Measurements from ENCODE around the gene CD19. TPM values are rescaled to one million over a fixed set of nuclear protein-coding genes. Genes with fewer than 3 reads are reported as not detected.

The CD19 gene
- total RNA-seq, 4 donors from 2014 or later: 1.5 TPM; not detected in 3

DNA sequence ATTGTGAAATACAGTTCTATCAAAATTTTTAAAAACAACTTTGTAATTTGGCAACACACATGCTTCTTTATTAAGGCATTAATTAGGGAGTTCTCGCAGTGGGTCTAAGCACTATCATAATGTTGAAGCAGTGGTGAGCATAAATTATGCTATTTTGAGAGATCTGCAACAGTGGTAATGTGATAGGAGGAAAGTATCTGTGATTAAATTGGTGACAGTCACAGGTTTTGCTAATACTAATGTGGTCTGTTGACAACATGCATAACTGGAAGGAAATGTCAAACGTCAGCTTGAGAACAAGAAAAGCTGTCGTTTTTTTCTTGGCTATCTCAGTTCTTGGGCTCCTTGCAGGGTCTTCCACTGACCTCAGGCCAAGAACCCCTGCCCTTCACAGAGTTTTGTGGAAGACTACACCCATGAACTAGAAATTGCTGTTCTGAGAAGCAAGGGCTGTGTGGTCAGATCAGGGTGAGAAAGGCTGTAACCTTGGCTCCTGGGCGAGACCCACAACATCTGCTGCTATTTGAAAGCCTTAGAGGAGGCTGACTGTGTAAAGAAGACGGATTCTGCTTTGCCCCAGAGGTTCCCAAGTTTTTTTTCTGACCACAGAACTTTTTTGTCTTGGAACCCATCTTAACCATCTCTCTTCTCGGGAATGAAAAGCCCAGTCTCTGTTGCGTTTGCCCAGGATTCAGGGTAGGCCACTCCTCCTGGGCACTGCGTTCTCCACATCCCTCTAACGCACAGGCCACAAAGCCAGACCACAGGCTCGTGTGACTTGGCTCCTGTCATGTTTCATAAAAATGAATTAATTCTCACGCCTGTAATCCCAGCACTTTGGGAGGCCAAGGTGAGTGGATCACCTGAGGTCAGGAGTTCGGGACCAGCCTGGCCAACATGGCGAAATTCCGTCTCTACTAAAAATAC lies 39.5 kb upstream of the CD19 start:
- no peak for TF ChIP-seq POLR2A (IDR thresholded peaks at IDR 0.05)
- TF ChIP-seq, protein P1, sequence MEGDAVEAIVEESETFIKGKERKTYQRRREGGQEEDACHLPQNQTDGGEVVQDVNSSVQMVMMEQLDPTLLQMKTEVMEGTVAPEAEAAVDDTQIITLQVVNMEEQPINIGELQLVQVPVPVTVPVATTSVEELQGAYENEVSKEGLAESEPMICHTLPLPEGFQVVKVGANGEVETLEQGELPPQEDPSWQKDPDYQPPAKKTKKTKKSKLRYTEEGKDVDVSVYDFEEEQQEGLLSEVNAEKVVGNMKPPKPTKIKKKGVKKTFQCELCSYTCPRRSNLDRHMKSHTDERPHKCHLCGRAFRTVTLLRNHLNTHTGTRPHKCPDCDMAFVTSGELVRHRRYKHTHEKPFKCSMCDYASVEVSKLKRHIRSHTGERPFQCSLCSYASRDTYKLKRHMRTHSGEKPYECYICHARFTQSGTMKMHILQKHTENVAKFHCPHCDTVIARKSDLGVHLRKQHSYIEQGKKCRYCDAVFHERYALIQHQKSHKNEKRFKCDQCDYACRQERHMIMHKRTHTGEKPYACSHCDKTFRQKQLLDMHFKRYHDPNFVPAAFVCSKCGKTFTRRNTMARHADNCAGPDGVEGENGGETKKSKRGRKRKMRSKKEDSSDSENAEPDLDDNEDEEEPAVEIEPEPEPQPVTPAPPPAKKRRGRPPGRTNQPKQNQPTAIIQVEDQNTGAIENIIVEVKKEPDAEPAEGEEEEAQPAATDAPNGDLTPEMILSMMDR (IDR thresholded peaks at IDR 0.05): no peak
- Histone ChIP-seq H3K4me1 (no peaks in the 10 kb centered on the region), H3K9me3 (no peaks in the 10 kb centered on the region), H3K36me3 (no peaks in the 10 kb centered on the region), H3K27me3 (no peaks in the 10 kb centered on the region), H3K4me3 (no peak overlapping the region), H3K27ac (no peak overlapping the region)
- intact Hi-C loops (cut with DNase I; ENCODE audit: low total_unique reads): no loop called here
- no peak for DNase-seq

DNA sequence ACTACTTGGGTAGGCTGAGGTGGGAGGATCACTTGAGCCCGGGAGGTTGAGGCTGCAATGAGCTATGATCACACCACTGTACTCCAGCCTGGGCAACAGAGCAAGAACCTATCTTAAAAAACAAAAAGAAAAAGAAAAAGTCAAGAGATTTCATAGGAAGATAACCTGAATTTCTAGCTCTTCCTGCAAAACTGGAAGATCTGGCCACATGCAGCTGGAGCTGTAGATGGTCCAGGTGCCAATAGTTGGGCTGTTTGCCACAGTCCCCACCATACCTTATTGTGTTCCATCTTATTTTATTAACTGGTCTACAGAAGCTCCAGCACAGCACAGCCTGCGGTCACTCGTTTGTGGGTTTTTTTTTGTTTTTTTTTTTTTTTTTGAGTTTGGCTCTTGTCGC lies 38.5 kb upstream of the CD19 start:
- Histone ChIP-seq H3K36me3 (no peaks in the 10 kb centered on the region), H3K4me3 (no peak overlapping the region), H3K27ac (no peak overlapping the region), H3K9me3 (no peaks in the 10 kb centered on the region), H3K4me1 (no peaks in the 10 kb centered on the region), H3K27me3 (no peaks in the 10 kb centered on the region)
- TF ChIP-seq, protein P1 (IDR thresholded peaks at IDR 0.05): no peak
- TF ChIP-seq POLR2A (IDR thresholded peaks at IDR 0.05): no peak
- no peak for DNase-seq
- intact Hi-C loops (cut with DNase I; ENCODE audit: low total_unique reads): no loop called here

DNA sequence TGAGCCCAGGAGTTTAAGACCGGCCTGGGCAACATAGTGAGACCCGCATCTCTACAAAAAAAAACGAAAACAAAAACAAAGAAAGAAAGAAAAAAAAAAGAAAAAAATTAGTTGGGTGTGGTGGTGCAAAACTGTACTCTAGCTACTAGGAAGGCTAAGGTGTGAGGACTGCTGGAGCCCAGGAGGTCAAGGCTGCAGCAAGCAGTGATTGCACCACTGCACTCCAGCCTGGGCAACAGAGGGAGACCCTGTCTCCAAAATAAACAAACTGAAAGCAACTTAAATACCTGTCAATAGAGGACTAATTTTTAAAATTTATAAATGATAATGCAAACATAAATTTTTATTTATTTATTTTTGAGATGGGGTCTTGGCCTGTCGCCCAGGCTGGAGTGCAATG lies 36.2 kb upstream of the CD19 start:
- no peaks in the 10 kb centered on the region for H3K36me3 ChIP-seq
- H3K4me3 ChIP-seq: no peak overlapping the region
- intact Hi-C loops (cut with DNase I; ENCODE audit: low total_unique reads): no loop called here
- TF ChIP-seq, protein P1 (IDR thresholded peaks at IDR 0.05): no peak
- no peak for TF ChIP-seq POLR2A (IDR thresholded peaks at IDR 0.05)
- H3K9me3 ChIP-seq: no peaks in the 10 kb centered on the region
- H3K27me3 ChIP-seq: no peaks in the 10 kb centered on the region
- H3K27ac ChIP-seq: no peak overlapping the region
- H3K4me1 ChIP-seq: no peaks in the 10 kb centered on the region
- DNase-seq: no peak

DNA sequence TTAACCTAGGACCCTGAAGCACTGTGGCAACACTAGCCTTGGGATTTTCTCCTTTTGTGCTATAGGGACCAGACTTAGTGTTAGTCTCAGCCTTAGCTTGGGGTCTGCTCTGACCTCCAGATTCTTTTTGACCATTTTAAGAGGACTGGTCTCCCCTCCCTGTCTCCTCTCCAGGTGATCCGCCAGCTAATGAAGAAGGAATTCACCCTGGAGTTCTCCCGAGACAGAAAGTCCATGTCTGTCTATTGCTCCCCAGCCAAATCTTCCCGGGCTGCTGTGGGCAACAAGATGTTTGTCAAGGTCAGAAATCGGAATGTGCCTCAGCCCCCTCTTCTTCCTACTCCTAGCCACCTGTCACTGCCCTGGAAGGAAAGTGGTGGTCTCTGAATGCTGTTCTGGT lies 33.9 kb upstream of the CD19 start:
- Histone ChIP-seq H3K4me3 (no peak overlapping the region), H3K4me1 (no peaks in the 10 kb centered on the region), H3K27ac (no peak overlapping the region), H3K27me3 (no peaks in the 10 kb centered on the region), H3K9me3 (no peaks in the 10 kb centered on the region), H3K36me3 (no peaks in the 10 kb centered on the region)
- no peak for TF ChIP-seq POLR2A (IDR thresholded peaks at IDR 0.05)
- TF ChIP-seq, protein P1 (IDR thresholded peaks at IDR 0.05): no peak
- intact Hi-C loops (cut with DNase I; ENCODE audit: low total_unique reads): no loop called here
- DNase-seq: no peak

DNA sequence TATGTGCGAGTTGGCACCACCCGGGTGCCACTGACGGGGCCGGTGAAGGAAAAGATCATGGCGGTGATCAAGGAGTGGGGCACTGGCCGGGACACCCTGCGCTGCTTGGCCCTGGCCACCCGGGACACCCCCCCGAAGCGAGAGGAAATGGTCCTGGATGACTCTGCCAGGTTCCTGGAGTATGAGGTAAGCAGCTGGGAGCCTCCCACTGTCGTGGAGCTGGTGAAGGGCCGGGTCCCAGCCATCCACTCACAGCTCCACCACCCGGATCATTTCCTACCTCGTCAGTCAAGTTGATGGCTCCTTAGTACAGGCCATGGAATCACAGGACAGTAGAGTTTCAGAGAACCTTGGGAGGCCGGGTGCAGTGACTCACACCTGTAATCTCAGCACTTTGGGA lies 33.5 kb upstream of the CD19 start:
- TF ChIP-seq, protein P1 (IDR thresholded peaks at IDR 0.05): no peak
- no peak for TF ChIP-seq POLR2A (IDR thresholded peaks at IDR 0.05)
- H3K27ac ChIP-seq: no peak overlapping the region
- no peaks in the 10 kb centered on the region for H3K4me1 ChIP-seq
- no peaks in the 10 kb centered on the region for H3K36me3 ChIP-seq
- H3K27me3 ChIP-seq: no peaks in the 10 kb centered on the region
- H3K9me3 ChIP-seq: no peaks in the 10 kb centered on the region
- intact Hi-C loops (cut with DNase I; ENCODE audit: low total_unique reads): no loop called here
- no peak overlapping the region for H3K4me3 ChIP-seq
- no peak for DNase-seq
